Endothelial cell (in vitro differentiated cells): Measurements from ENCODE around the gene FAM107B. TPM values are rescaled to one million over a fixed set of nuclear protein-coding genes. Genes with fewer than 3 reads are reported as not detected.
"Not testable (repeated sequence)": the region's sequence is repeated elsewhere in the genome, so short reads cannot be mapped to it uniquely, and the experiment has no call there.

Experiments
- DNase-seq: peaks from one replicate; pipeline ENCODE4 v3.0.0; 2021; ENCODE audit warnings: low spot score
- H3K27ac Mint-ChIP-seq: one replicate; pipeline ENCODE4 v1.8.0; 2021; ENCODE audit warnings: mixed read lengths, inconsistent platforms; ENCODE audit not compliant: unreplicated experiment
- H3K27me3 Mint-ChIP-seq: one replicate; pipeline ENCODE4 v1.8.0; 2021; ENCODE audit warnings: mild to moderate bottlenecking, moderate library complexity, mixed read lengths, inconsistent platforms; ENCODE audit not compliant: unreplicated experiment
- H3K36me3 Mint-ChIP-seq: one replicate; pipeline ENCODE4 v1.8.0; 2021; ENCODE audit warnings: mild to moderate bottlenecking, low read depth, mixed read lengths, inconsistent platforms; ENCODE audit not compliant: unreplicated experiment
- H3K4me1 Mint-ChIP-seq: one replicate; pipeline ENCODE4 v1.8.0; 2021; ENCODE audit warnings: mild to moderate bottlenecking, mixed read lengths, inconsistent platforms; ENCODE audit not compliant: unreplicated experiment
- H3K4me3 Mint-ChIP-seq: one replicate; pipeline ENCODE4 v1.8.0; 2021; ENCODE audit warnings: mild to moderate bottlenecking, mixed read lengths, inconsistent platforms; ENCODE audit not compliant: unreplicated experiment
- H3K9me3 Mint-ChIP-seq: one replicate; pipeline ENCODE4 v1.8.0; 2021; ENCODE audit warnings: mixed read lengths, inconsistent platforms; ENCODE audit not compliant: unreplicated experiment
- total RNA-seq: library from RNA; stranded (reverse); fragmentation: NEBNext Ultra II Directional; extraction: Animal tissue kit (Norgen Biotek cat#: 25700); gene quantifications from one replicate; pipeline ENCODE4 v1.2.1, GENCODE V29; 2021; ENCODE audit not compliant: unreplicated experiment
- TF ChIP-seq, protein P1 (sequence below): fragments of 200-600 bp; sonication (generic); IDR thresholded peaks from one replicate; pipeline ENCODE4 v1.5.0; 2021; ENCODE audit warnings: antibody characterized with exemption; ENCODE audit not compliant: unreplicated experiment

The FAM107B gene
- total RNA-seq, 1 donor from 2014 or later, result 462 TPM

DNA sequence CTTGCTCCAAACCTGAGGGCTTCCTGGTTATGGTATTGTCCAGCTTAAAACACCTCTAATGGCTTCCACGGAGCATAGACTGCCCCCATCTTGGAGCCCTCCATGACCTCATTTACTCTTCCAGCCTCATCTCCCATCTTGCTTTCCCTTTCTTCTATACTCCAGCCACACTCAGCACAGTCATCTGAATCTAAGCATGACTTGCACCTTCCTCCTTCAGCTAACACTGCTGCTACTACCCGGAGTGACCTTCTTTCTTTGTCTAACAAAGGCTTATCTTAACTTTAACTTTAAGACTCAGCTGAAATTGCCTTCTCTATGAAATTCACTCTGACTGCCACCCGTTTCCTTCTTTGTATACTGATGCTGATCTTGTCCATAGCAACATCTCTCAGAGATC, 135.1 kb downstream of the FAM107B start:
- Mint-ChIP-seq H3K27me3 (peaks cover 1% of the 10 kb centered on the region), H3K4me1 (peaks cover 8% of the 10 kb centered on the region), H3K9me3 (no peaks in the 10 kb centered on the region), H3K36me3 (peaks cover 4% of the 10 kb centered on the region), H3K4me3 (no peak overlapping the region), H3K27ac (no peak overlapping the region)
- DNase-seq, result no peak
- TF ChIP-seq, protein P1, sequence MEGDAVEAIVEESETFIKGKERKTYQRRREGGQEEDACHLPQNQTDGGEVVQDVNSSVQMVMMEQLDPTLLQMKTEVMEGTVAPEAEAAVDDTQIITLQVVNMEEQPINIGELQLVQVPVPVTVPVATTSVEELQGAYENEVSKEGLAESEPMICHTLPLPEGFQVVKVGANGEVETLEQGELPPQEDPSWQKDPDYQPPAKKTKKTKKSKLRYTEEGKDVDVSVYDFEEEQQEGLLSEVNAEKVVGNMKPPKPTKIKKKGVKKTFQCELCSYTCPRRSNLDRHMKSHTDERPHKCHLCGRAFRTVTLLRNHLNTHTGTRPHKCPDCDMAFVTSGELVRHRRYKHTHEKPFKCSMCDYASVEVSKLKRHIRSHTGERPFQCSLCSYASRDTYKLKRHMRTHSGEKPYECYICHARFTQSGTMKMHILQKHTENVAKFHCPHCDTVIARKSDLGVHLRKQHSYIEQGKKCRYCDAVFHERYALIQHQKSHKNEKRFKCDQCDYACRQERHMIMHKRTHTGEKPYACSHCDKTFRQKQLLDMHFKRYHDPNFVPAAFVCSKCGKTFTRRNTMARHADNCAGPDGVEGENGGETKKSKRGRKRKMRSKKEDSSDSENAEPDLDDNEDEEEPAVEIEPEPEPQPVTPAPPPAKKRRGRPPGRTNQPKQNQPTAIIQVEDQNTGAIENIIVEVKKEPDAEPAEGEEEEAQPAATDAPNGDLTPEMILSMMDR, result no peak

DNA sequence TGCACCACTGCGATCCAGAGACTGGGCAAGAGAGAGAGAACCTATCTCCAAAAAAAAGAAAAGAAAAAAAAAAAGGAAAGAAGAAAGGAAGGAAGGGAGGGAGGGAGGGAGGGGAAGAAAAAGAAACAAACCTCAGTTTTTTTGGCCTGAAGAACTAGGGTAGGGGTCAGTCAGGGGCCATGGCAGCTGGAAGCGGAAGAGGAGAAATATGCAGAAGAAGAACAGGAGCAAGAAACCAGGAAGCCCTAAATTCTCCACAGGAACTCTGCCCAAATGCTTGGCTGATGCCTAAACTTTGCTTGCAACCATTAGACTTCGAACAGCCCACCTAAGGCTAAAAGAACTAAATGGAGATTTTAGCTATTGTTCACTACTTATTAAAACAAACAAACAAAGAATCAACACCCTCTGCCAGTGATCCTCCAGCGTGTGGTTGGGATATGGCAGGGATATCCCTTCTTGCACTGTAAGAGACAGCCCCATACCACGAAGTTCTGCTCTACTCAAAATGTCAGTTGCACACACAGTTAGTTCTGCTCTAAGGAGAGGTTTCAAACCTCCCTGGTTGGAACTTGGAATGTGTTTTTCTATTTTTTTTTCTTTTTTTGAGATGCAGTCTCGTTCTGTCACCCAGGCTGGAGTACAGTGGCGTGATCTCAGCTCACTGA, 139.5 kb downstream of the FAM107B start:
- Mint-ChIP-seq H3K4me3 (no peak overlapping the region), H3K9me3 (no peaks in the 10 kb centered on the region), H3K27ac (no peak overlapping the region), H3K27me3 (peaks cover 1% of the 10 kb centered on the region), H3K4me1 (peaks cover 24% of the 10 kb centered on the region), H3K36me3 (no peaks in the 10 kb centered on the region)
- no peak for DNase-seq
- TF ChIP-seq, protein P1, result no peak

DNA sequence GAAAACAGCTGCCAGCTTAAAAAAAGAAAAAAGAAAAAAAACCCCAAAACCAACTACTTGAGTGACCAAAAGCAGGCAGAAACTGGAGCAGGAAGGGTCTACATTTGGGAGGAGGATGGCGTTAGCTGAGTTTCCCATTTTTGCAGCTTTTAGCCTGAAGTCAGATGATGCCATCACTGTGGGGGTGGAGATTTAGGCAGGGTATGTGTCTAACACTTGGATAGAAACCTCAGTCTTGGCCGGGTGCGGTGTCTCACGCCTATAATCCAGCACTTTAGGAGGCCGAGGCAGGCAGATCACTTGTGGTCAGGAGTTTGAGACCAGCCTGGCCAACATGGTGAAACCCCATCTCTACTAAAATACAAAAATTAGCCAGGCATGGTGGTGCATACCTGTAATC, 140.1 kb downstream of the FAM107B start:
- not testable (repeated sequence) for H3K4me3 Mint-ChIP-seq, H3K27ac Mint-ChIP-seq, H3K9me3 Mint-ChIP-seq, H3K36me3 Mint-ChIP-seq, H3K27me3 Mint-ChIP-seq, DNase-seq
- H3K4me1 Mint-ChIP-seq, result peaks cover 28% of the 10 kb centered on the region

DNA sequence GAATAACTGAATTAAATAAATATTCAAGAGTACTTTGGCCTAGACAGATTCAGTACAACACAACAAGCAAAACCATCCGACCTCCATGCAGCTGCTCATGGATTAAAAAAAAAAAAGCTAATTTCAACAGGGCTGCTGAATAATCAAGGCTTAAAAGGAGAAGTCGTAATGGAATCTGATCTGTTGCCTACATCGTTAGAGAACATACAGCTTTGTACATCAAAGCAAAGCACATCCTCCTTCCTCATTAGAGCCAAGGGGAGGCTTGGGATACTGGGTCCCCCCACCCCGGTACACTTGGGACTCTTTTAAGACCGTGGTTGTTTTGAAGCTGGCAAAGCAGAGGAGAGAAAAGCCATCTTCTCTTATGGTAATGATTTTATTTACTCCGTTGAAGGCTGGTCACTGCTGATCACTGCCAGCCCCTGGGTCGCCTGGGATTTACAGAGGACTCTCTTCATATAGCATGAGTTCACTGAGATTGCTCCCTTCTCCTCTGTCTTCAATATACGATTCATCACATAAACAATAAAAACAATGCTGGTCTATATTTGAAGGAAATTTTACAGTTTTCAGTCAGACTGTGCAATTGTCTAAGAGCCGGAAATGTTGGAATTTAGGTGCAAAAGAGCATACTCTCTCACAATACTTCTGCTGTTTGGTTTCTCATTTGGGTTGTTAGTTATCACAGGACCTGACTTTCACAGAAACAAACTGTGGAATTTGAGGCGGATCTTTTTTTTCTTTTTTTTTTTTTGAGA, 148.8 kb downstream of the FAM107B start:
- no peak for DNase-seq
- Mint-ChIP-seq H3K9me3 (no peaks in the 10 kb centered on the region), H3K27me3 (no peaks in the 10 kb centered on the region), H3K4me3 (no peak overlapping the region), H3K27ac (no peak overlapping the region), H3K36me3 (peaks cover 4% of the 10 kb centered on the region), H3K4me1 (peaks cover 53% of the 10 kb centered on the region)
- TF ChIP-seq, protein P1, result no peak

DNA sequence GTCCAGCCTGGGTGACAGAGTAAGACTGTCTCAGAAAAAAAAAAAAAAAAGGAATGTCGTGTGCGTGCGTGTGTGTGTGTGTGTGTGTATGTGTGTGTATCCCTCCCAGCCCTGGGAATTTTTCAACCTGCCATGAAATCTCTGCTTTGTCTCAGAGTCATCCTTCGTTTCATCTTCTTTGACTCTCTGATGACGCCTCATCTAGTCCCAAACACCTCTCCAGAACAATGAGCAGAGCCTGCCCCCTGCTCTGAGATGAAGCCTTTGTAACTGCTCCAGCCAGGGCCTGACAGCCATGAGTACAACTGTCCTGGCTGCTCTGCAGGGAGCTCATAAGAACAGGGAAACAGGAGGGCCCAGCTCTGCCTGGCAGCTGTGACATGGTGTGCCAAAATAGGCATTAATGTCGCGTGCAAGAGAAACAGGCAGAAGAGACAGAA, 149.5 kb downstream of the FAM107B start:
- TF ChIP-seq, protein P1, result no peak
- Mint-ChIP-seq H3K9me3 (no peaks in the 10 kb centered on the region), H3K27me3 (no peaks in the 10 kb centered on the region), H3K4me3 (no peak overlapping the region), H3K4me1 (peaks cover 57% of the 10 kb centered on the region), H3K36me3 (peaks cover 4% of the 10 kb centered on the region), H3K27ac (no peak overlapping the region)
- DNase-seq, result no peak
